Stimulated activated naive CD8-positive, alpha-beta T cell treated with anti-CD3 and anti-CD28 coated beads, Interleukin-15, Interleukin-2, amounts not matched to agents 100 U/mL and 50 U/mL, for 24 hours (primary cell): ENCODE data around the gene MYH11.
"Not testable (repeated sequence)": the region's sequence is repeated elsewhere in the genome, so short reads cannot be mapped to it uniquely, and the experiment has no call there.

Experiments used
- ATAC-seq: fragments of 150-1000 bp; cut with Tn5 transposase; one replicate; pipeline ENCODE4 v1.10.0; 2021
- DNase-seq: peaks from one replicate; pipeline ENCODE4 v3.0.0; 2021

Gene MYH11

DNA sequence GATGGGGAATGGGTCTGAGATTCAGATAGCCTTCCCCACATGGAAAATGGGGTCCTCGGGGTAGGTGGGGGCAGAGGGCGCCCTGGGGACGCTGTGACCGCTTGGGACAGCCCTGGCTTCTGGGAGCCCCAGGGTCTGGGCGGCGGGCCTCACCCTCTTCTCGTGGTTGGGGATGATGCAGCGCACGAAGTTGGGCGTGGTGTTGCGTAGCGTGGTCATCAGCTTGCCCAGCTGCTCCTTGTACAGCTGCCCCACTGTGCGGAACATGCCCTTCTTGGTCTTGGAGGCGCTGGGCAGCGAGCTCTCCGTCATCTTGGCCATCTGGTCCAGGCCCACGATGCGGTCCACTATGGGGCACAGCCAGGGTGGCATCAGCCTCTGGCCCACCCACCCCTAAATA lies 106.8 kb downstream of the MYH11 start:
- no peak for ATAC-seq

GRCh38 chr16:15749371-15749770 lies 107.5 kb downstream of the MYH11 start:
- DNase-seq (no peak), ATAC-seq (no peak)

More for the DNA sequence above, 106.8 kb downstream of the MYH11 start:
- DNase-seq: no peak

GRCh38 chr16:15748654-15749053 lies 108.2 kb downstream of the MYH11 start:
- ATAC-seq (no peak), DNase-seq (no peak)

DNA sequence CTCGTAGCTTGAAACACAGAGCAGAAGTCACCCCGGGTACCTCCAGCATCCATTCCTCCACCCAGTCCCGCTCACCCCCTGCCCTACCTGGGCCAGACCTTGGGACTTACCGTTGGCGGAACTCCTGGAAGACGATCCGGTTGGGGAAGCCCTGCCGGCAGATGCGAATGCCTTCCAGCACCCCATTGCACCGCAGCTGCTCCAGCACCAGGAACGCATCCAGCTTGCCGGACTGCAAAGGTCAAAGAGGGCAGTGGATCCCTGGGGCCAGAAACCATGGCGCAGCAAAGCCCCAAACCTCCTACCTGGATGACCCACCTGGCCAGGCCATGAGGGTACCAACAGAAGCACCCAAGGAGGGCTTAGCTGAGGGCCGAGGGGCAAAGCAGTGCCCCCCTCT lies 108.9 kb downstream of the MYH11 start:
- DNase-seq: no peak

DNA sequence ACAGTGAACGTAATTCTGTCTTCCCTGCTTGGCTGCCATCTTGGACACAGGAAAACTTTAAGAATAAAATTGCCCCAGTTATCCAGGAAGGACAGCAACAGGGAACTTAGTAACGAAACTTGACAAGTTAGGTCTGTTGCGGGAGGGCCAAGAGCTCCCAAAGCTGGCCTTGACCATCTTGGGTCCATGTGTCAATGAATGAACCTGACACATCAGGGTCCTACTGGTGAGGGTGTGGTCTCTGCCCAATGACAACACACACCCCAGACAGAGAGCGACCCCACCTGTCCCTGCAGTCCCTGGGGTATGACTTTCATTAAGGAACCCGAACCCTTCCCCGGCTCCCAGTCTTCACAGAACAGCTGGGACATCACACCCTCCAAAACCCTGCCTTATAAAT lies 110.5 kb downstream of the MYH11 start:
- no peak for DNase-seq
- ATAC-seq: no peak

More for the DNA sequence above, 108.9 kb downstream of the MYH11 start:
- no peak for ATAC-seq

GRCh38 chr16:15743657-15744056 lies 113.2 kb downstream of the MYH11 start:
- ATAC-seq (no peak), DNase-seq (no peak)

GRCh38 chr16:15742716-15743115 lies 114.1 kb downstream of the MYH11 start:
- ATAC-seq: no peak
- no peak for DNase-seq

- no peak for ATAC-seq
- DNase-seq: no peak
These were observed 115.5 kb downstream of the MYH11 start for GRCh38 chr16:15741207-15741871.

DNA sequence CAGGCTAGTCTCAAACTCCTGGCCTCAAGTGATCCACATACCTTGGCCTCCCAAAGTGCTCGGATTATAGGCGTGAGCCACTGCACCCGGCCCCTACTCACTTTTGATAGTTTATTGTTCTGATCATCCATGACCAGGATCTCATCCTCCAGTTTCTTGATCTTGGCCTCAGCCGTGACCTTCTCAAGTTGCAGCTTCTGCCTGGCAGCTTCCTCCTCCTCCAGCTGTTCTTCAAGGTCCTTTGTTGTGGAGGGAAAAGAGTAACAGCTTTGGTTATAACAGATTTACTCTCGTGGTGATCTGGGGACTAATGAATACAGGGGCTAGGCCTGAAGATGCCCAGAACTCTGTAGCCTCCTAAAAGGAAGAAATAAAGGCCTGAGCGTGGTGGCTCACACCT lies 116.9 kb downstream of the MYH11 start:
- DNase-seq: no peak
- ATAC-seq: no peak

DNA sequence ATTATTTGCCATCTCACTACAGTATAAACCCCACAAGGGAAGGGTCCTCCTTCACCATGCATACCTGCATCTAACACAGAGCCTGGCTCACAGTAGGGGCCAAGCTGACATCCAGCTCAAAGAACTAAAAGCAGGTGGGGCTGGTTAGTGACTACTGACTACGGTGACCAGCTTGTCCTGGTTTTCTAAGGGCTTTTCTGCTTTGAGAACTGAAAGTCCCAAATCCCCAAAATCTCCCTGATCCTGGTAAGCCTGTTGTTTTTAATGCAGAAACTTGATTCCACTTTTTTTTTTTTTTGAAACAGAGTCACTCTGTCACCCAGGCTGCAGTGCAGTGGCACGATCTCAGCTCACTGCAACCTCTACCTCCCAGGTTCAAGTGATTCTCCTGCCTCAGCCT lies 117.4 kb downstream of the MYH11 start:
- no peak for ATAC-seq
- DNase-seq: no peak

DNA sequence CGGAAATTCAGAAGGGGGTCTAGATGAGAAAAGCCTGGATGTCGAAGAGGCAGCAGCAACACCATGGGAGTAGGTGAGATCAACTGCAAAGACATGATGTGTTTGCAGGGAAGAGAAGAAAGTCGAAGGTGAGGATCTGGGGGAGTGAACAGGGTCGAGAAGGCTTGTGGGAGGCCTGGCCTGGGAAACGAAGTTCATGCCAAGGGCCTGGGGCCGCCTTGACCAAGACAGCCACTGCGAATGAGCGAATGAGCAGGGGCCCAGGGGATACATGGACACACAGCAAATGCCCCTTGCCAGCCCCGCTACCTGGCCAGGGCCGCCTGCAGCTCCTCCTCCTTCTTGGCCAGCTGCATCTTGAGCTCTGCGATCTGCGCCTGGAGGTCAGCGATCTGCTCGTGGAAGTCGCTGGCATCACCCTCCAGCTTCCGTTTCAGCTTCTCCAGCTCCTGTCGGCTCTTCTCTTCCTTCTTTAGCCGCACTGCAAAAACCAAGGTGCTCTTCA lies 119.6 kb downstream of the MYH11 start:
- DNase-seq (no peak), ATAC-seq (no peak)

DNA sequence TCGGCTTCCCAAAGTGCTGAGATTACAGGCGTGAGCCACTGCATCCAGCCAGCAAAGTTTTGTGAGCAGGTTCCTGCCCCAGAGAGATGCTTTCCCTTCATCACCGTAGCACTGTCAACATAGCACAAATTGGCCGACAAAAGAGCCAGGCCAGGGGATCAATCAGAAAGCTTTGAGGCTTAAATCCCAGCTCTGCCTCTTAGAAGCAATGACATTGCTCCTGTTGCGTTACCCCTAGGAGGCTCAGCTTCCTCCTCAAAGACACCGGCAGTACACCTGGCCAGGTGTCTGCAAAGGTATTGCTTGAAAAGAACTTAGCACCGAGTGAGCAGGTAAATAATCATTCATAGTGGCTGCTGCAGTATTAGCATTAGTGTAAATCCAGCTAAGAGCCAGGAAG lies 120.3 kb downstream of the MYH11 start:
- ATAC-seq (no peak), DNase-seq (no peak)

DNA sequence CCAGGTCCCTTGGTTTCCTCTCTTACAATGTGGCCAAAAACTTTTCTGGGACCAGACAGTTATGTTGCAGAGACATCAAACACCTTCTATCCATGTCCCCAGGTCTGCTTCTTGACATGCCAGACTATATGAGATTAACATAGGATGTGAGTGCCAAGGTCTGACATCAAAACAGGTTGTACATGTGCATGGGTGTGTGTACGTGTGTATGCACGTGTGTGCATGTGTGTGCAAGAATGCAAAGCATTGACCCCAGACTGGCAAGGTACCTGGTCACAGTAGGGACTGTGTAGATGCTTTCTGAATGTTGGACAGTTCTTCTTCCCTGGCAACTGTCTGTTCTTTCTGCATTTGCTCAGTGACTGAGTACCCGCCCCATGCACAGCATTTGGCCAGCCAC lies 121.2 kb downstream of the MYH11 start:
- ATAC-seq (no peak), DNase-seq (no peak)

DNA sequence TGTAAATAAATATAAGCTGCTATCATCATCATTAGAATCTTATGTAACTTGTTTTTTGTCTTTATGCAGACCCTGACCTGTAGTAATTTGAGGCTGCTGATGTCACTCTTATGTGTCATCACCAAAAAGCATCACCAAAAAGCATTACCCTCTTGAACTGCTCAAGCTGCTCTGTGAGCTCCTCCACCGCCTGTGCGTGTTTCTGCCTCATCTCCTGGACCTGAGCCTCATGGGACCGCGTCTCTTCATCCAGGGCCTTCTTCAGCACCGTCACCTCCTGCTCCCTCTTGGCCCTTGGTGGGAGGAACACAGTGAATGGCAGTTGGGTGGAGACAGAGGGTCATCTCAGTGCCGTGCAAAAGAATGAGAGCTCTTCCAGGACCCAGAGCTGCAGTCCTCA lies 124.4 kb downstream of the MYH11 start:
- DNase-seq: no peak
- no peak for ATAC-seq

DNA sequence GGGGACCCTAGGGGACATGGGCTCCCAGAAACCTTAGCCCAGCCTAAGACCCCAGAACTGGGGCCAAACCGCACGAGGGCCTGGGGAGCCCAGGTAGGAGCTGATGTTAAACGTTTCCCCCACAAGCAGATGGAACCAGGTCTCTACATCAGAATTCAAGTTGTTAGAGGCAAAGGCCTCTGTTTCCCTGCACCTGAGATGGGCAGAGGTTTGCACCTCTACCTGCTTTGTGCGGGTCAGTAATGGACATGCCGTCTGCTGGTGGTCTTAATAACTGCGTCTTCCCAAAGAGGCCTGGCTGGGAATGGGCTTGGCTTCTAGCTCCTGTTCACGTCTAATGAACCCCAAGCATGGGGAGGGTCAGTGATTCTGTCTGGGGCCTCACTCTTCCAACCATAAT lies 127.7 kb downstream of the MYH11 start:
- ATAC-seq: no peak

DNA sequence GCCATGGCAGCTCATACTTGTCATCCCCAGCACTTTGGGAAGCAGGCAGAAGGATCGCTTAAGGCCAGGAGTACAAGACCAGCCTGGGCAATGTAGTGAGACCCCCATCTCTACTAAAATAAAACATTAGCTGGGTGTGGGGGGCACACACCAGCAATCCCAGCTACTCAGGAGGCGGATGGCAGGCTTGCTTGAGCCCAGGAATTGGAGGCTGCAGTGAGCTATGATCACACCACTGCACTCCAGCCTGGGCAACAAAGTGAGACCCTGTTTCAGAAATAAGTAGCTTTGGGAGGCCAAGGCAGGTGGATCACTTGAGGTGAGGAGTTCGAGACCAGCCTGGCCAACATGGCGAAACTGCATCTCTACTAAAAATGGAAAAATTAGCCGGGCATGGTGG lies 129.1 kb downstream of the MYH11 start:
- ATAC-seq: not testable (repeated sequence)

More for the DNA sequence above, 127.7 kb downstream of the MYH11 start:
- DNase-seq: no peak

GRCh38 chr16:15726715-15727114 lies 130.1 kb downstream of the MYH11 start:
- ATAC-seq: peak; percentile 8
- DNase-seq: no peak

More for the DNA sequence above, 129.1 kb downstream of the MYH11 start:
- not testable (repeated sequence) for DNase-seq

DNA sequence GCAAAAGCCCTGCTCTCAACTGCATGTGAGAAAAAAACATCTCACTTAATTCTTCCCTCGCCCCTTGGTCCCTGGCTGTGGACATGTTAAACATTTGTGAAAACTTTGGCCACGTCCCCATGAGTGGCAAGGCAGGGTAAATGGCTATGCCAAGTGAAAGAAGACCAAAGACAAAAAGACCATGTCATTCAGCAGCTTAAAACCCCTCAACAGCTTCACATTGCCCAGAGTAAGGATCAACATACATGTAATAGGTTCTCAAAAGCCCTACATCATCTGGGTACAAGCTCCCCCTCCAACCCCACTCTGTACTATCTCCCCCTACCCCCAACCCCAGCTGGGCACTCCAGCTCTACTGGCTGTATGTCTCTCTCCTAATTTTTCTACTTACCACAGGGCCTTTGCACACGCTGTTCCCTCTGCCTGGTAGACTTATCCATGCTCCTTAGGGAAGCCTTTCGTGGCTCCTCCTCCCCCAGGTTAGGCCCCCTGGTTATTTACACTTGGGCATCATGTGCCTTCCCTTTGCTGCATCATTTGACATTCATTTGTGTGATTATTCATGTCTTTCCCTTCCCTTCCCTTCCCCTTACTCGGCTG lies 131.1 kb downstream of the MYH11 start:
- DNase-seq (no peak), ATAC-seq (no peak)

GRCh38 chr16:15723808-15724207 lies 133.0 kb downstream of the MYH11 start:
- ATAC-seq: no peak
- DNase-seq: no peak

DNA sequence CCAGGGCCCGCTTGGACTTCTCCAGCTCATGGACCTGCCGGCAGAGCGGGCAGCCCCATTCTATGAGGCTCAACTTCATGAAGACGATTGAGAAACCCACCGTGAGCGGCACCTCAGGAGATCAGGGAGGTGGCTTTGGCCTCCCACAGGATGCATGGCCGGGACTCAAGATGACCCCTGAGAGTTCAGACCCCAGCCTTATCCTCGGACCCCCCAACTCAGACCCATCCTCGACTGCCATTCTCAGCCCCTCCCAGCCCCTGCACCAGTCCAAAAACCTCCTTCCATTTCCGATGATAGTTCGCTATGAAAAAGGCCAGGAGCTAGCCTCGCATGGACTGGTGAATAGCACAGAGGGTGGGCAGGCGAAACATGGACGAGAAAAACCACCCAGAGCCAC lies 135.8 kb downstream of the MYH11 start:
- DNase-seq (no peak), ATAC-seq (no peak)

- DNase-seq: no peak
These were observed 140.0 kb downstream of the MYH11 start for GRCh38 chr16:15716694-15717447.

DNA sequence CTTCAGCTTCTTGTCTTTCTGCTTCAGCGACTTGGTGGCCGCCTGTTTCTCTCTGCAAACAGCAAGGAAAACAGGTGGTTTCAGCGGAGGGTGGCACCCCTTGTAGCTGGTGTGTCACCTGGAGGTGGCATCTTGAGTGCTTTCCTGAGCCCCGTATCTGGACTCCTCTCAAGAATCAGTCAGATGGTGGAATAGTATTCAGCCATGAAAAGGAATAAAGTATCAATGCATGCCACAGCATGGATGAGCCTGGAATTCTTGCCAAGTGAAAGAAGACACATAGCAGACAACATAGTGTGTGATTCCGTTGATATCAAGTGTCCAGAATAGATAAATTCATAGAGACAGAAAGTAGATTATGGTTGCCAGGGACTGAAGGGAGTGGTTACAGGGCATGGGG lies 141.6 kb downstream of the MYH11 start:
- DNase-seq (no peak), ATAC-seq (no peak)

More at GRCh38 chr16:15716694-15717447, 140.0 kb downstream of the MYH11 start:
- no peak for ATAC-seq
